Sigmoid colon (tissue), 4 donors: ENCODE results near the gene BUB1.

ENCODE experiments used
- CTCF ChIP-seq, 4 experiments: fragments of 450-650 bp in 3 of 4; fragments of 200-600 bp in 1 of 4; IDR thresholded peaks; one replicate each; pipeline ENCODE4 v1.5.1; 2016 to 2019; ENCODE audit warnings: antibody characterized with exemption in 4 of 4, mild to moderate bottlenecking in 3 of 4, moderate library complexity in 2 of 4
- POLR2A ChIP-seq, 2 donors: fragments of 450-650 bp; IDR thresholded peaks; one replicate each; pipeline ENCODE4 v1.6.1; 2016; ENCODE audit warnings: antibody characterized with exemption in 2 of 2, mild to moderate bottlenecking in 2 of 2, moderate library complexity in 2 of 2
- POLR2AphosphoS5 ChIP-seq, 4 donors: sonication (generic); formaldehyde crosslinking; IDR thresholded peaks; one replicate each; pipeline ENCODE4 v1.6.1; 2017; ENCODE audit warnings: antibody characterized with exemption in 4 of 4

GRCh38 chr2:110675679-110676078, 2.2 kb downstream of the BUB1 start:
- TF ChIP-seq POLR2A (IDR thresholded peaks at IDR 0.05) (no peak), CTCF (IDR thresholded peaks at IDR 0.05) (no peak), POLR2AphosphoS5 (IDR thresholded peaks at IDR 0.05) (no peak)
